GM19372 (cell line): ENCODE measurements around the gene EVA1A.
A peak's percentile ranks its signal among the peaks of the same experiment; 100 is the strongest.

Experiments
- ATAC-seq: cut with Tn5 transposase; IDR thresholded peaks from one replicate; pipeline ENCODE4 v1.9.1; 2021; ENCODE audit warnings: mild to moderate bottlenecking, low read depth, moderate library complexity; ENCODE audit not compliant: unreplicated experiment

The EVA1A gene

GRCh38 chr2:75545922-75546321 is 14.8 kb downstream of the EVA1A start:
- ATAC-seq, result no peak

GRCh38 chr2:75545387-75545786 is 15.4 kb downstream of the EVA1A start:
- ATAC-seq, result no peak

DNA sequence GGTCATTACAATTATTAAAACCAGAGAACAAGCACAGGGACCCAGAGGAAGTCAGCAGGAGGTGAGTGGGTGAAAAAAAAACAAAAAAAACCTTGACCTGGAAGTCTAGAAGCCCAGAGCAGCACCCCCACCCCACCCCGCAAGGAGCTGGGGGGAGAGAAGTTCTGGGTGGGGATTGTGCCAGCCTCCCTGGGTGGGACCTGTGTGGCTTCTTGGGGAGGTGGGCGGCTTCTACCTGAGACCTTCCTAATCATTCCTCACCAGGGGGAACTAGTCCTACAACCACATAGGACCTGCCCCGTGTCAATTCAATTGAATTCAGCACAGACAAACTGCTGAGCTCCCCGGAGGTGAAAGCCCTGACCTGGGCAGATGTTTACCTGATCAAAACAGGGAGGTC is 17.3 kb downstream of the EVA1A start:
- no peak for ATAC-seq

DNA sequence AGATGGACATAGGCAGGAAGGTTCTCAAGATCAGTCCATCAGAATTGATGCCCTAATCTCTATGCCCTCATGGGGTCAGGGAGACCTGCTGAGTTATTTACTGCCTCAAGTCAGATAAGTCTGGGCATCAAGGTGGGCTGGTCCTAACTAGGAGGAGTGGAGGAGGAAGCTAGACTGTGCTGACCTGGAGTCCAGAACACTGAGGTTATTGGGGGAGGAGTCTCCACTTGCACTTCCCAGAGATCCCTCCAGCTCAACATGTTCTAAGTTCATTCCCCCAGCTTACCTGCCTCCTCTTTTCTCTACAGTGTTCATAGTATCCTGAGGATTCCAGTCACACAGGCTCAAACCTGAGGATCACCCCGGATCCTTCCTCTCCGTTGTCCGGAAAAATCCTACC is 19.3 kb downstream of the EVA1A start:
- no peak for ATAC-seq

DNA sequence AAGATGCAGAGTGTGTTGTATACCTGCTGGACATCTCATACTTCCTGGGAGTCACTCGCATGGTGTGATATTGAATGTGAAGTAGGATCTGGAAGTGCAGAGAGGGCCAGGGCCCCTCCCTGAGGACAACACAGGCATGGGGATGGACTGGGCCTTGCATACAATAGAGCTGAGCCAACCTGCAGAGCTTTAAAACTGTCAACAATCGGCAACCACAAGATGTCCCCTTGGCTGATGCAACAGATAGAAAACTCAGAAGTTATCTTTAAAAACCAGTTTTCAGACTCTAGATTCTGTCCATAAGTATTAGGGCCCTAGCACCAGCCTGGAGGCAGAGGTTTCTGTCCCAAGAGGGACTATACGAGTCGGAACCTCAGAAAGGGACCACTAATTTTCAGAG is 19.7 kb downstream of the EVA1A start:
- no peak for ATAC-seq

DNA sequence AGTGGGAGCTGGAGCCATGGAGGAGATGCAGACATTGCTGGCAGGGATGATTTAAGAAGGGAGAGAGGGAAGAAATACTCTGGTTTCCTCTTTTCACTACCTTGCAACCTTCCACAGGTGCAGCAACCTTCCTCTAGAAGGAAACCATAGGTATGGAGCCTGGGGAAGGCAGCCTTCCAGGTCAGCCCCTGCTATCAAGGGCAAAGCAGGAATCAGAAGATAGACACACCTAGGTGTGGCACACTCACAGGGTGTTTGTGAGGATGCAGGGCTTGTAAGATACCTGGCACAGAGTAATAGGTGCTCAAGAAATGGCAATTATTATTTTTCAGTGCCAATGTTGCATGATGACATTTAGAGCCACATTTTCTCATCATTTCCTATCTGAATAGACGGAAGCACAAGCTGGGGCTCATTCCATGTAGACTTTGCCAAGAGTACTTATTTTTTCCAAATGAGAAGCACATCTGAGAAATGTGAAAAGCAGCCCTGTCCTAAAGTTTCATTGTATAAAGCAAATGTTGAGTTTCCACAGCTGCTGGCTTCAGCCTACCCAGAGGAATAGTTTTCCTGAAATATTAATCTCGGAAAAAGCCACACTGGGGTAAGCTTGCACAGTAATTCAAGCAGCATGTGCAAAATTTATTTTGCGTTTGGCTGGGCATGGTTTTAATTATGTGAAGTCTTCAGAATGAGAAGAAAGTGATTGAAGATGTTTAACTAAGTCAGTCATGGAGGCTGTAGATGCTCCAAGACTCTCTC is 20.6 kb downstream of the EVA1A start:
- no peak for ATAC-seq

DNA sequence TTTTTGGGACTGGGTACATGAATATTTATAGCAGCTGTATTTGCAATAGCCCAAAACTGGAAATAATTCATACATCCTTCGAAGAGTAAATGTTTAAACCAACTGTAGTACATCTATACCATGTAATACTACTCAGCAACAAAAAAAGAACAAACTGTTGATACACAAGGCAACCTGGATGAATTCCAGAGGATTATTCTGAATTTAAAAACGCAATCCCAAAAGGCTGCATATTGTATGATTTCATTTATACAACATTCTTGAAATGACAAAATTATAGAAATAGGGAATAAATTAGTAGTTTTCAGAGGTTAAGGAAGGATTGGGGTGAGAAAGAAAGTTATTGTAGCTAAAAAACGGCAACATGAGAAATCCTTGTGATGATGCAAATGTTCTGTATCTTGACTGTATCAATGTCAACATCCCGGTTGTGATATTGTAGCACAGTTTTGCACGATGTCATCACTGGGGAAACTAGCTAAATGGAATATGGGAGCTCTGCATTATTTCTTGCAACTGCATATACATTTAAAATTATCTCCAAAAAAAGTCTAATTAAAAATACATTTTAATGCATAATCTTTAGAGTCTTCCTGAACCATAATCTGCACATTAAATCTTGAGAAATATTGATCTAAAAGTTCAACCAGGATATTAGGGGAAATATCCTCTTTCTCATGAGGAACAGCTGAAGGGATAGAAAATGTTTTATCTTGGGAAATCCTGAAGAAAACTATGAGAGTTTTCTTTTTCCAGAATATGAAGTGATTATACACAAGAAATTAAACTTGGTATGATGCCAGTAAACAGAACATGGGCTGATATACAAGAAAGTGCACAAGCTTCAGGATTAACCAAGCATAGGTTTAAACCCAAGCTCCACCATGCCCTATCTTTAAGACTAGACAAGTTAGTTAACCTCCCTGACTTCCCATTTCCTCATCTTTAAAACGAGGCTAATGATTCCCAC is 21.9 kb downstream of the EVA1A start:
- ATAC-seq, result no peak

DNA sequence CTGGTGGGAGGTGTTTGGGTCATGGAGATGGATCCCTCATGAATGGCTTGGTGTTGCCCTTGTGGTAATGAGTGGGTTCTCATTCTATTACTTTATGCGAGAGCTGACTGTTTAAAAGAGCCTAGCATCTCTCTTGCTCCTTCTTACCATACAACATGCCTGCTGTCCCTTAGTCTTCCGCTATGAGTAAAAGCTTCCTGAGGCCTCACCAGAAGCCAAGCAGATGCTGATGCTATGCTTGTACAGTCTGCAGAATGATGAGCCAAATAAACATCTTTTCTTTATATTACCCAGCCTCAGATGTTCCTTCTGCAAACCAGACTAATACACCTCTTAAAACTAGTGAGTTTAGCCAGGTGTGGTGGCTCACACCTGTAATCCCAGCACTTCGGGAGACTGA is 23.1 kb downstream of the EVA1A start:
- no peak for ATAC-seq

- no peak for ATAC-seq
These were observed 27.6 kb downstream of the EVA1A start for GRCh38 chr2:75533135-75533534.

DNA sequence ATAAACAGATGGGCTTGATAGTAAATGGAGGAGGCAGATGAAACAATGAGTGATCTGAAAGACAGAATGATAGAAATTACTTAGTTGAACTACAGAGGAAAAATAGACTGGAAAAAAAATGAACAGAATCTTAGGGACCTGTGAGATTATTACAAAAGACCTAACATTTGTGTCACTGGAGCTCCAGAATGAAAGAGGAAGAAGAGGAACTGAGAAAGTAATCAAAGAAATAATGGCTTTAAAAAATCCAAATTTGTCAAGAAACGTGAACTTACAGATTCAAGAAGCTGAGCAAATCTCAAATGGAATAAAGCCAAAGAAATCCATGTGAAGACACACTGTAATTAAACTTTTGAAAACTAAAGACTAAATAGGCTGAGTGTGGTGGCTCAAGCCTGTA is 28.3 kb downstream of the EVA1A start:
- ATAC-seq, result no peak

GRCh38 chr2:75528221-75528977 is 32.3 kb downstream of the EVA1A start:
- ATAC-seq, result no peak

- no peak for ATAC-seq
These were observed 33.1 kb downstream of the EVA1A start for GRCh38 chr2:75527676-75528075.

- ATAC-seq, result no peak
These were observed 33.9 kb downstream of the EVA1A start for GRCh38 chr2:75526842-75527241.

GRCh38 chr2:75525434-75526310 is 35.1 kb downstream of the EVA1A start:
- no peak for ATAC-seq

DNA sequence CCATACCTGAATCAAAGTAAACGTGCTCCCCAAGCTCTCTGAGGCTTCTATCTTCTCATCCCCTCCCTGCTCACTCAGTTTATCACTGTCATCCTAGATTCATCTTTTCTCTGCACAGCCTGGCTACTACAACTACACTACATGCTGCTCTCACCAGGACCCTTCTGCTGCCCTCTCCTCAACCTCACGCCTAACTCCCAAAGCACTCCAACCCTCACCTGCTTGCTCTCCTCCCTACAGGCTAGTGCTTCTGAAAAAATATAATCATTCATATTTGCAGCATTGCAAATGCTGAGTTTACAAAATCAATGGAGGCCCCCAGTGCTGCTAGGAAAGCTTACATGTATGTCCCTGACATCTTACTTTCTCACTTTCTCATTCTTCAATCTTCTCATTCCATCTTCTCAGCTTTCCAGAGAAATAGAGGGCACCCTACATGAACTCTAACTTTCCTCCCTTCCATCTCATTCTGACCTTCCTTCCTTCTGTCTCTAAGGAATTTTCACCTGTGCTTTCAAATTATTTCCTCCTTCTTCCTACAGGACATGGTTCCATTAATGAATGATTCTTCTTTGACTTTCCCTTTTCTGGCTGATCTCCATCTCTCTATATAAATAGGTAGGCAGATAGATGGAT is 36.3 kb downstream of the EVA1A start:
- no peak for ATAC-seq

- peak; percentile 71 for ATAC-seq
These were observed 37.1 kb downstream of the EVA1A start for GRCh38 chr2:75523313-75524275.

- ATAC-seq, result no peak
These were observed 38.0 kb downstream of the EVA1A start for GRCh38 chr2:75522543-75523312.
